Measurements from ENCODE around the gene CMSS1.

DNA sequence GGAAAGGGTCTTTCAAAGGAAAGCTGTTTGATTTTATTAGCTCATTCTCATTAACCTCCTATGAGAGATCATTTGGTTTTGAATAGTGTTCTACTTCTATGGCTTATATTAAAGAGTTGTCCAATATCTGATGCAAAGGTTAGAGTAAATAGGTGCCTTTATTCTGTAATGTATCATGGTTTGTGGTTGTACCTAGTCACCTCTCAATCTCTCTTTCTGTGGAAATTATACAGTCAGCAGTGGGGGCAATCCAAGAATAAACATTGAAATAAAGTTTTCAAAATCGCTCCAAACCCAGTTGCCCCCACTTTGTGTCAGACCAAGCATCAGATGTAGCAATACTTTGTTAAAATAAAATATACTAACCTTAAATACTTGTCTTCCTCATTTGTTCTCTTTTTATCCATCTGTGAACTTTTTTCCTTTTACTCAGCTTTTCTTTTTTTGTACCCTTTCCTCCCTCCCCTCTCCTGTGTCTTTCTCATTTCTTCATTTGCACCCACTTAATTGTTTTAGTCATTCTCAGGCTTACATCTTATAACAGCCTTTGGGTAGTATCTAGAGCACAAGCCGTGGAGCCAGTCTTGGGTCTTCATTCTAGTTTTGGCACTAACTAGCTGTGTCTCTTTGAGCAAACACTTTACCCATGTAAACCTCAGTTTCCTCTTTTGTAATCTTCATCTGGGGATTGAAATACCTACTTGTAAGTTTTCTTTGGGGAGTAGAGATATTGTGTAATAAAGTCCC, 16.7 kb downstream of the CMSS1 start:
- TF ChIP-seq EP300 (IDR thresholded peaks at IDR 0.05; ENCODE audit: borderline replicate concordance in 1 of 2, low read depth in 1 of 2, low read length in 1 of 2) (no peak), RAD21 (IDR thresholded peaks at IDR 0.05; ENCODE audit: low read length) (no peak), EZH2phosphoT487 (IDR thresholded peaks at IDR 0.05; ENCODE audit: borderline replicate concordance, low read depth) (no peak), NFIC (IDR thresholded peaks at IDR 0.05; ENCODE audit: borderline replicate concordance) (no peak), TAF1 (IDR thresholded peaks at IDR 0.05; ENCODE audit: borderline replicate concordance, low read depth, low read length) (no peak), RCOR1 (IDR thresholded peaks at IDR 0.05; ENCODE audit: low read length) (no peak), NRF1 (IDR thresholded peaks at IDR 0.05; ENCODE audit: low read depth, low read length) (no peak), SMC3 (IDR thresholded peaks at IDR 0.05; ENCODE audit: low read depth, low read length) (no peak), MXI1 (IDR thresholded peaks at IDR 0.05; ENCODE audit: low read depth, low read length) (no peak)
- TF ChIP-seq, protein P1, sequence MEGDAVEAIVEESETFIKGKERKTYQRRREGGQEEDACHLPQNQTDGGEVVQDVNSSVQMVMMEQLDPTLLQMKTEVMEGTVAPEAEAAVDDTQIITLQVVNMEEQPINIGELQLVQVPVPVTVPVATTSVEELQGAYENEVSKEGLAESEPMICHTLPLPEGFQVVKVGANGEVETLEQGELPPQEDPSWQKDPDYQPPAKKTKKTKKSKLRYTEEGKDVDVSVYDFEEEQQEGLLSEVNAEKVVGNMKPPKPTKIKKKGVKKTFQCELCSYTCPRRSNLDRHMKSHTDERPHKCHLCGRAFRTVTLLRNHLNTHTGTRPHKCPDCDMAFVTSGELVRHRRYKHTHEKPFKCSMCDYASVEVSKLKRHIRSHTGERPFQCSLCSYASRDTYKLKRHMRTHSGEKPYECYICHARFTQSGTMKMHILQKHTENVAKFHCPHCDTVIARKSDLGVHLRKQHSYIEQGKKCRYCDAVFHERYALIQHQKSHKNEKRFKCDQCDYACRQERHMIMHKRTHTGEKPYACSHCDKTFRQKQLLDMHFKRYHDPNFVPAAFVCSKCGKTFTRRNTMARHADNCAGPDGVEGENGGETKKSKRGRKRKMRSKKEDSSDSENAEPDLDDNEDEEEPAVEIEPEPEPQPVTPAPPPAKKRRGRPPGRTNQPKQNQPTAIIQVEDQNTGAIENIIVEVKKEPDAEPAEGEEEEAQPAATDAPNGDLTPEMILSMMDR (IDR thresholded peaks at IDR 0.05), result no peak
- TF ChIP-seq, protein P2, sequence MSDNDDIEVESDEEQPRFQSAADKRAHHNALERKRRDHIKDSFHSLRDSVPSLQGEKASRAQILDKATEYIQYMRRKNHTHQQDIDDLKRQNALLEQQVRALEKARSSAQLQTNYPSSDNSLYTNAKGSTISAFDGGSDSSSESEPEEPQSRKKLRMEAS (IDR thresholded peaks at IDR 0.05; ENCODE audit: low read depth), result no peak
- TF ChIP-seq, protein P3, sequence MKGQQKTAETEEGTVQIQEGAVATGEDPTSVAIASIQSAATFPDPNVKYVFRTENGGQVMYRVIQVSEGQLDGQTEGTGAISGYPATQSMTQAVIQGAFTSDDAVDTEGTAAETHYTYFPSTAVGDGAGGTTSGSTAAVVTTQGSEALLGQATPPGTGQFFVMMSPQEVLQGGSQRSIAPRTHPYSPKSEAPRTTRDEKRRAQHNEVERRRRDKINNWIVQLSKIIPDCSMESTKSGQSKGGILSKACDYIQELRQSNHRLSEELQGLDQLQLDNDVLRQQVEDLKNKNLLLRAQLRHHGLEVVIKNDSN (IDR thresholded peaks at IDR 0.05; ENCODE audit: borderline replicate concordance, low read depth), result no peak

Data from SK-N-SH (cell line).